Measurements from ENCODE around the gene CORO7.

CORO7 gene

DNA sequence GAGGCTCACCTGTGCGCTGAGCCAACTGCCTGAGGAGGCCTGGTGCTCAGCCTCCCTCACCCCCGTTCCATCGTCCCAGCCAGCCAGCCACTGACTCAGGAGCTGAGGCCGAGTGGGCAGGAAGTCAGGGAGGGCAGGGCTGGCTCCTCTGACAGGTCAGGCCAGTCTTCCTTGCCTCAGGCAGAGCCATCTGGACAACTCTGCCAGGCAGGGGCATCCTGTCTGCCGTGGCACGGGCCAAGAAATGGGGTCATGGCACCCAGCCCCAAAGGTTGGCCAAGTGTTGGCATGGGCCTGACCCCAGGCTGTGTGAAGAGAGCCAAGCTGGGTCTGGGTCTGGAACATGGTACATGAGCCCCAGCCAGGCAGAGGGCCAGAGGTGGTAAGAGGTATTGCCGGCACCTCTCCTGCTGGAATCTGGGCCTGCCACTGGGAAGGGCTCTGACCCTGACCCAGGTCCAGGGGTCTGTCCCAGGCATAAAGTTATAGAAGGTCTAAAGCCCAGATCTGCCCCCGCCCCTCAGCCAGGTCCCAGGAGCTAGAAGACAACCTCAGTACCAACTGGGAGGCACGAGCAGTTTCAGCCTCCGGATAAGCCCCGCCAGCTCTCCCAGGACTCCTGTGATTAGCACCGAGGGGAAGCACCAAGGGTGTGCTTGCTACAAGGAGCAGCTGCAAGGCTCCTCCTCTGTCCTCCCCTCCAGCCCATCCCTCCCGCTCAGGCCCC lies 47.2 kb downstream of the CORO7 start:
- DNase-seq, result no peak

DNA sequence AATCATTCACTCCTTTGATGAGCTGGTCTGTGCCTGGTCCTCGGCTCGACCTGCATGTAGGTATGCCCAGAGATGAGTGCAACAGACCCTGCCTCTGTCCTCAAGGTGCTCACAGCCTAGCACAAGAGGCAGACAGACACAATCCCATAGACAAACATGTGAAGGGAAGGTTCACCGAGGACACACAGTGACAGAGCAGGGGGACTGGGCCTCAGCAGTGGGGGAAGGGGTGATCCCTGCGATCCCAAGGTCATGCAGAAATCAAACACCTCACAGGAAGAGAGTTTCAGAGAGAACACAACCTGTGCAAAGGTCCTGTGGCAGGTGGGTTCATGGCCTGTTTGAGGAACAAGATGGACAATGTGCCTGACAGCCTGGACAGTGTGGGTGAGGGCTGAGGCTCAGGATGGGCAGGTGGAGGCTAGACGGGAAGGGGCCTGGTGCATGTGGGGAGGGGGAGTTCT lies 49.0 kb downstream of the CORO7 start:
- DNase-seq, result no peak

DNA sequence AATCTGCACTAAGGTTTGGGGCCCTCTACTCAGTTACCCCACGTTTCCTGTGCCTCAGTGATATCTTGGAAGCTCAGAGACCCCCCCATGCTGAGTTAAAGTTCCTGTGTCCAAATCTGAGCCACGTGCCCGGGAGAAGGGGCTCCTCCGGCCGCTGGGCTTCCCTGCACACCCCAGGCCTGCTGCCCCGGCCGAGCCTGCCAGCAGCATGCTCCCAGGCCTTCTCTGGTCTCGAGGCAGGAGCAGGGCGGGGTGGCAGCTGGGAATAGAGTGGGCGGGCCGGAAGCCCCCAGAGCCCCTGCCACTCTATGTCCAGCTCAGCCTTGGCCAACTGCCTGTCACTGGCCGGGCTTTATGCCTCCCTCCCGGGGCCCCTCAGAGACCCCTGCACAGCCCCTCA lies 50.4 kb downstream of the CORO7 start:
- no peak for DNase-seq

DNA sequence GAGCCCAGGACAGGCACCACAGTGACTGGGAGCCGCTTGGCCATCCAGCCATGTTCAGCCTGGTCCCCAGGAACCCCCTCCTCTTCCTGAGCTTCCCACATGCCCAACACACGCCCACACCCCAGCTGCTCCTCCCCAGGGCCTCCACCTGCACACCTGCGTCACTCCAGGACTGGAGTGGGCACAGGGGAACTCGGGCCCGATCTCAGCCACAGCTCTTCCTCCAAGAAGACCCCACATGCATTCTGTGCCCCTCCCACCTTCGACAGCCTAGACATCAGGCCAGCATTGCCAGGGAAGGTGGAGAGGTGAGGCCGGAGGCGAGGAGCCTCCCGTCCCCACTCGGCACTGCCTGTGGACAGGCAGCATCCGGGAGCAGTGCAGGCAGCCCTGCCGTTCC lies 50.8 kb downstream of the CORO7 start:
- DNase-seq, result no peak

DNA sequence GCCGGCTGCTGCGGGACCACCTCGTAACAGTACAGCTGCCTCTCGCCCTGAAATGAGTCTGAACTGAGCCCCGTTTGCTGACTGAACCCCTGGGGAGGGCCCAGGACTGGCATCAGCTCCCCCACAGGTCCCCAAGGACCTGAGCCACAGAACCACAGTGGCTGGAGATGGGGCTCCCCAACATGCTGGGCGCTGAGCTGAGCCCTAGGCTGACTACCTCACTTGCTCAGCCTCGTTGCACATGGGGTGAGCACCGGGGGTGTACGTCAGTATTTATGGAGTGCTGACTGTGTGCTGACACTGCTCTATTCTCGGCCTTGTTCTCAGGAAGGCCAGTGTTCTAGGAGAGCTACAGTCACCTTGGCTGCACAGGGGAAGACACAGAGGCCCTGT lies 51.4 kb downstream of the CORO7 start:
- no peak for DNase-seq

DNA sequence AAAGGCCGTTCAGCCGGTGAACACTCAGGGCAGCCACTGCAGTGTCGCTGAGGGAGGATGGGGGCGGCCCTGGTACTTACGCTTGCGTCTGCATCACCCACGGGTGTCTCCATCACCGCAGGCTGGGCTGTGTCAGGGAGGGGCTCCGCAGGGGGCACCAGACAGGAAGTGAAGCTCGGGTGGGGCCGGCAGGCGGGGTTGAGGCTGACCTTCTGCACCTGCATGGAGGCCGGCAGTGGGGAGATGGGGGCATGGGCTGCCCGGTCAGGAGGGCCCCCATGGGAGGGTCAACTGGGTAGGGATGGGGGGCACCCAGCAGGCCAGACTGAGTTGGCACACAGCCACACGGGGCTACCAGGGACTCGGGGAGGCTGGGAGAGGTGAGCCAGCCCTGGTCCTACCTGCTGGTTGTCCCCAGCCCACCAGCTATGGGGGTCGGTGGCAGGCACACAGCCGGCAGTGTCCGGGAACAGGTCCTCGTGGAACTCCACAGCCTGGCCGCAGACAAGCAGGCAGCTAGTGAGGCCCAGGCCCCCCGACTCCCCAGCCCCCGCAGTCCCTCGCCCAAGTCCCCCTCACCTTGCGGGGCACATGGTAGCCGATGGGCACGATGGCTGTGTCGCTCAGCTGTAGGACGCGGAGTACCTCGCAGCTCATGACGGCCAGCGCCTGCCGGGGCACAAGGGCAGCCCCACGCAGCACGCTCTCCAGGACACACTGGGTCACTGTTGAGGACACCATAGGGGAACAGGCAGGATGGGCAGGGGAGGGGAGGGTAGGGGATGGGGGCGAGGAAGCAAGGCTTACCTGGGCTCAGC lies 52.0 kb downstream of the CORO7 start:
- DNase-seq, result no peak

DNA sequence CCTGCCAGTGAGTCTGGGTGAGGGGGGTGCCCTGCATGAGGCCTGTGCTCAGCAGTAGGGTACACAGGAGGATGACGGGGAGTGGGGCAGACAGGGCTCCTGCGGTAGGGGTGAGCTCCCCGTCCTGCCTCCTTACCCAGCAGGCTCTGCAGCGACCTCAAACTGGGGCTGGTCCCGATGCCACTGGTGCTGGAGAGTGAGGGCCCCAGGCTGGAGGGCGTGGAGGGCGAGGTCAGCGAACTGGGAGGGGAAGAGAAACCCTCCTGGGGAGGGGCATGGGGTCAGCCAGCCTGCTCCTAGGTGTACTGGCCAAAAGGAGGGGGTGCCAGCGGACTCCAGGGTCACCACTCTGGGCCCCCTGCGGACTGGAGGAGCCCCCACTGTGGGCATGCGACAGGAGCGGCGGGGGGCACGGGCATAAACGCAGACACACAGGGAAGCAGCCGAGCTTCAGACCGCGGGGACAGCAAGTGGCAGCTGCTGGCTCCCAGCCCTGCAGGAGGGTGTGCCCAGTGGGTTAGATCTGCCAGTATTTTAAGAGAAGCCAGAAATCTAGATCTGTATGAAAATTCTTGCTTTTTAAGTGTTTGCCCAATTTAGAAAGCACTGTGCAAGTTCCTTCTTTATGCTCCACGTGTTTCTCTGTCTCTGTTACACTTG lies 53.8 kb downstream of the CORO7 start:
- no peak for DNase-seq

DNA sequence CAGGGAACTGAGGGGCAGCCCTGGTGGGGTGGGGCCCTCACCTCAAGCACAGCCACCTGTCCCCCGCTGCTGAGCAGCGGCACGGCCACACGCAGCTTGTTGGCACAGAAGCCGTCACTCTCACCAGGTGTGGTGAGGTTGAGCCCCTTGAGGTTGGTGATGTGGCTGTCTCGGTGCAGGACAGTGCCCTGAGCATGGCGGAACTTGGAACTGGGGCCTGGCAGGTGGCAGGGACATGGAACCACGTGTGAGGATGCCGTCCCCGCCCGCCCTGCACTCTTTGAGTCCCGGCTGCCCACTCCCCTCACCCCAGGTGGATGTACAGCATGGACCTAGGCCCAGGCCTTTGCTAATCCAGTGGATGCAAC lies 54.5 kb downstream of the CORO7 start:
- DNase-seq, result no peak

DNA sequence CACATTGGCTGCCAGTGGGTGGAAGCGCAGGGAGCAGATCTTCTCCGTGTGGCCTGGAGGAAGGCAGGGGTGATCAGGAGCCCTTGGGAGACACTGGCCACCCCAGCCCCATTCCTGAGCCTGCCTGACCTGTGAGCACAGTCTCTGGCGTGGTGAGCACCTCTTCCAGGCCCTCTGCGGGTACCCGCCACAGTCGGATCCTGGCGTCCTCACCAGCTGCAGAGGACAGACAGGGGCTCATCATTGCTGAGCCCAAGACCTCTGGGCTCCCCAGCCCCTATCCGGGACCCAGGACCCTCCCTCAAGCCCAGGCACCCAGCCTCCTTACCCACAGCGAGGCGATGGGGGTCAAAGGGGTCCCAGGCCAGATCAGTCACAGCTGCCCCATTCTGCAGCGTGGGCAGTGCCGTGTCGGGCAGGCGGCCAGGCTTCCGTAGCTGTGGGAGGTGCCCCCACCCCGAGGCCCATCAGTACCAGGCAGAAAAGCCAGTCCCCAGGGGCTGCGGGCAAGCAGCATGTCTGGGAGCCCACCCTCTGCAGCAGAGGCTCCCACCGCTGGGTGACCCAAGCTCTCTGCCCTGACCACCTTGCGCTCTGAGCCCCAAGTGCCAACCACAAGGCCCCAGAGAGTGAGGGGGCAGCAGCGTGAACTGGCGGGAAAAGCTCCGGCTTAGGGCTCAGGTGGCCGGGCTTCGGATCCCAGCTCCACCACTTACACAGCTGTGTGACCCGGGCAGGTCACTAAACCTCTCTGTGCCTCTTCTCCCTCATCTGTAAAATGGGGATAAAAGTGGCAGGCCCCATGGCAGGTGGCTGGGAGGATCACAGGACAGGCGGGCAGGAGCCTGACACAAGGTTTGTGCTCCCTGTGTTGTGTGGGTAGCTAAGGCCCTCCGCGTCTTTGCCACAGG lies 55.1 kb downstream of the CORO7 start:
- DNase-seq, result no peak

DNA sequence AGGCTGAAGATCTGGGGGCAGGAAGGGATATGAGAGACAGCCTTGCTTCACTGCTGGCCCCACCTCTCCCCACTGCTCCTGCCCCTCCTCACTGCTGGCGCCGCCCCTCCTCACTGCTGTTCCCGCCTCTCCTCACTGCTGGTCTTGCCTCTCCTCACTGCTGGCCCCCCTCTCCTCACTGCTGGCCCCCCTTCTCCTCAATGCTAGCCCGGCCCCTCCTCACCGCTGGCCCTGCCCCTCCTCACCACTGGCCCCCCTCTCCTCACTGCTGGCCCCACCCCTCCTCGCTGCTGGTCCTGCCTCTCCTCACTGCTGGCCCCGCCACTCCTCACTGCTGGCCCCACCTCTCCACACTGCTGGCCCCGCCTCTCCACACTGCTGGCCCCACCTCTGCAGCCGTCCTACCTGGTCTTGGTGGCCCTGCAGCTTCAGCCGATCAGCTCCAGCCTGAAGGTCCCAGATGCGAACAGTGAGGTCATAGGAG lies 55.8 kb downstream of the CORO7 start:
- peak; percentile 4 for DNase-seq

DNA sequence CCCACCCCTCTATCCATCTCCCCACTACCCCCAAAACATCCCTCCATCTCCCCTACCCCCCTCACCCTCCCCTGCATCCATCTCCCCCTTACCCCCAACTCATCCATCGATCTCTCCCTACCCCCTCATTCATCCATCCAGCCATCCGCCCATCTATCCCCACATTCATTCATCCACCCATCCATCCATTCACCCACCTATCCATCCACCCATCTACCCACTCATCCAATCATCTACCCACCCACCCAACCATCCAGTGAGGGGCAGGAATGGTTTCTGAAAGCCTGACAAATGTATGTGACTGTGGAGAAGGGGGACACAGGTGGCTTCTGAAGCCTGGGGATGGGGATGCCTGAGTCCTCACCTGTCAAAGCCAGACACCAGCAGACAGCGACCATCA lies 56.5 kb downstream of the CORO7 start:
- no peak for DNase-seq

DNA sequence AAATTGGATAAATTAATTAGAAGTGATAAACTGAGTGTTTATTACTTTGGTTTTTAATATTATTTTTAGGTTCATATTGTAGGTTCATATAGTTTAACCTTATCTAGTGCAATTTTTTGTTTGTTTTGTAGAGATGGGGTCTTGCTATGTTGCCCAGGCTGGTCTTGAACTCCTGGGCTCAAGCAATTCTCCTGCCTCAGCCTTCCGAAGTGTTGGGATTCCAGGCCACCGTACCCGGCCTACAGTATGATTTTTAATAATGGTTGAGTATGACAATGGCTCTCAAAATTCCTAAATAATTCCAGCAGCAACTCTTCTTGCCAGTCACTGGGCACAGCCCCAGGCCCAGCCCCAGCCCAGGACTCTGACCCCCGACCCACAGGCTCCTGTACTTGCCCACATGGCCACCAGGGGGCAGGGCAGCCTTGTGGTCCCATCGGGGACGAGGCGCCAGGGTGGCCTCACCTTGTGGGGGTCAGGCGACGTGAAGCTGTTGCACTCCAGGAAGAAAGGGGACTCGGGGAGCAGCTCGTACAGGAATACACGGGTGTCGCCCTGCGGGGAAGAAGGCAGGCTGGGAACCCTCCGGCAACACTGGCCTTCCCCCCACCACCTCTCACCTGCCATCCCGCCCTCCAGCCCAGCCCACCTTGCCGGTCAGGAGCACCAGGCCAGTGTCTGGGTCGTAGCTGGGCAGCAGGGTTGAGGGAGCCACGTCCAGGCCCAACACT lies 57.4 kb downstream of the CORO7 start:
- no peak for DNase-seq

DNA sequence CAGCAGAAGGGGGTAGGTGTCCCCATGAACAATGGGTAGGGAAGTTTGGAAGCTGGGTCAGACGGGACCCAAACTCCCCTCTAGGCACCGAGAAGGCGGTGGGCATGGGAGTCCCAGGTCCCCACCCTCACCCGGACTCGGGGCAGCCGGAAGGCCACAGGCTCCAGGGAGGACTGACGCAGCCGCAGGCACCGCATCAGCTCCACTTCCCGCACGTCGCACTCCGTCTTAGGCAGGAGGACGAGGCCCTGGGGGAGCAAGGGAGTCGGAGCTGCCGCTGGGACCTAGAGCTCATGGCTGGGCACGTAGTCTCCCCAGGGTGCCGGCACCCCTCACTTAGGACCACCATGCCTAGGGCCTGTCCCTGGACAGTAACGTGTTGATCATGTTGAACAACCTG lies 58.2 kb downstream of the CORO7 start:
- DNase-seq, result no peak

DNA sequence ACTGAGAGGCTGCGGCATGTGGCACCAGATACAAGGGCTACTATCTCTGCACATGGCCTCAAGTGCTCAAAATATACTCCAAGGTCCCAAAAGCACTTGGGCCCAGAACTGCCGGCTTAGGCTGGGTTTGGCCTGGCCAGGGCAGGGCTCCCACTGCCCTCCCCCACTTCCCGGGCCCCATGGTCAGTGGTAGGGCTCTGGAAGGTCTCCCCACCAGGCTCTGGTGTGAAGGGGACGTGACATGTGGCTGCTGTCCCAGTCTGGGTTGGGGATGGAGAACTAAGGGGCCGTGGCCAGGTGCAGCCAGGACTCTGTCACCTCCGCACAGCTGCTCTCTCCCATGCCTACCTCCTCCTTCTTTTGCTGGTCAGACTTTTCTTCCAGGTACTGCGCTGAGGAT lies 59.6 kb downstream of the CORO7 start:
- DNase-seq, result no peak

DNA sequence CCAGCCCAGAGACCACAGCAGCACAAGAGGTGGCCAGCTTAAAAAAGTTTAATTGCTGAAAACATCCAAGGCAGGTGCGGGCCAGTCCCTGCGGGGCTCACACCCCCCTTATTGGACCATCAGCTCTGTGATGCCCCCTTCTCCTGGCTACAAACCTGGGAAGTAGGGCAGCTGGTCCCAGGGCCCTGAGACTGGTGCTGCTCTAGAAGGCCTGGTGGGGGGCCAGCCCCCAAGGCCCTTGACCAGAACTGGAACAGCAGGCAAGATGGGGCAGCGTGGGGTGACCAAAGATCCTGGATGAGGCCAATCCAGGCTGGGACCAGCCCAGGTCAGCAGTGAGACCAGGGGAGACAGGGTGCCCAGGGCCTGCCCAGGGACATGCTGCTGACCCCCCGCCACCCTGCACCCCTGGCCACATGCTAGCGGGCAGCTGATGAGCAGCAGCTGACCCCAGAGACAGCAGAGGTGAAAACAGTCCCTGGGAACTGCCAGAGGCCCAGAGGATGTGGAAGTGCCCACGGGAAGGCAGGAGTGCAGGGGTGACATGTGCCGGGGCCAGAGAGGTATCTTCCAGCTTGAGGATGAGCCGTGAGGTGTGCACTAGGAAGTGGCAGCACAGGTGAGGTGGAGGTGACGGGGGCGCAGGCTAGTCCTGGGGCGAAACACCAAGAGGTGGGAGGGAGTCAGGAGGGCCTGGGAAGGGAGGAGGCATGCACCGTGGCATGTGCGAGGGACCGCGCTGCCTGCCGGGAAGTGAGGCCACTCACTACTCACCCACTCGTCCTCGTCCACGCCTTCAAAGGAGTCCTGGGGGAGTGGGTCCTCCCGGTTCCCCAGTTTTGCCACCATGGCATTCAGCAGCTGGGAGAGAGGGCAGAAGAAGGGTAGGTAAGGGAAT lies 61.6 kb downstream of the CORO7 start:
- no peak for DNase-seq

DNA sequence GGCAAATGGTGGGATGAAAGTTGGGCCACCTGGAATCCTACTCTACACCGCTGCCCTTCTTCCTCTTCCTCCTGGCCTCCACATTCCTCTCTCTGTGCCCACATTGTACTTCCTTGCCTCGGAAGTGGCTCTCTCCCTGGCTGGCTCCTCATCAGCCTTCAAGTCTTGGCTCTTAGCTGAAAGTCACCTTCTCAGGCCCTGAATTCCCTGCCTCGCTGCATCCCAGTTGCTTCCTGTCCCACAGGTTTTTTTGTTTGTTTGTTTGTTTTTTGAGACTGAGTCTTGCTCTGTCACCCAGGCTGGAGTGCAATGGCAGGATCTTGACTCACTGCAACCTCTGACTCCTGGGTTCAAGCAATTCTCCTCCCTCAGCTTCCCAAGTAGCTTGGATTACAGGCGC lies 62.7 kb downstream of the CORO7 start:
- no peak for DNase-seq

DNA sequence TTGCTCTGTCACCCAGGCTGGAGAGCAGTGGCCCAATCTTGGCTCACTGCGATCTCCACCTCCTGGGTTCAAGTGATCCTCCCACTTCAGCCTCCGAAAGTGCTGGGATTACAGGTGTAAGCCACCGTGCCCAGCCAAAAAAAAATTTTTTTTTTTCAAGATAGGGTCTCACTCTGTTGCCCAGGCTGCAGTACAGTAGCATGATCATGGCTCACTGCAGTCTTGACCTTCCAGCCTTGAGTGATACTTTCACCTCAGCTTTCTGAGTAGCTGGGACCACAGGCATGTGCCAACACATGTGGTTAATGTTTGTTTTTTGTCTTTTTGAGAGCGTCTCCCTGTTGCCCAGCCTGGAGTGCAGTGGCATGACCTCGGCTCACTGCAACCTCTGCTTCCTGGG lies 63.6 kb downstream of the CORO7 start:
- no peak for DNase-seq

DNA sequence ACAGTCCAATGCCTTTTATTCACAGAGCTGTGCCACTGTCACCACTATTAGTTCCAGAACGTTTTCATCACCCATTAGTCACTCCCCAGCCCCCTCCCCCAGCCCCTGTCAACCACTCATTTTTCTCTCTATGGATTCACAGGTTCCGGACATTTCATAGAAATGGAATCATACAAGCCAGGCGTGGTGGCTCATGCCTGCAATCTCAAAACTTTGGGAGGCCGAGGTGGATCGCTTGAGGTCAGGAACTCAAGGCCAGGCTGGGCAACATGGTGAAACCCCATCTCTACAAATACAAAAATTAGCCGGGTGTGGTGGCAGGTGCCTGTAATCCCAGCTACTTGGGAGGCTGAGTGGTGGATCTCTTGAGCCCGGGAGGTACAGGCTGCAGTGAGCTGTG lies 64.5 kb downstream of the CORO7 start:
- DNase-seq, result no peak

DNA sequence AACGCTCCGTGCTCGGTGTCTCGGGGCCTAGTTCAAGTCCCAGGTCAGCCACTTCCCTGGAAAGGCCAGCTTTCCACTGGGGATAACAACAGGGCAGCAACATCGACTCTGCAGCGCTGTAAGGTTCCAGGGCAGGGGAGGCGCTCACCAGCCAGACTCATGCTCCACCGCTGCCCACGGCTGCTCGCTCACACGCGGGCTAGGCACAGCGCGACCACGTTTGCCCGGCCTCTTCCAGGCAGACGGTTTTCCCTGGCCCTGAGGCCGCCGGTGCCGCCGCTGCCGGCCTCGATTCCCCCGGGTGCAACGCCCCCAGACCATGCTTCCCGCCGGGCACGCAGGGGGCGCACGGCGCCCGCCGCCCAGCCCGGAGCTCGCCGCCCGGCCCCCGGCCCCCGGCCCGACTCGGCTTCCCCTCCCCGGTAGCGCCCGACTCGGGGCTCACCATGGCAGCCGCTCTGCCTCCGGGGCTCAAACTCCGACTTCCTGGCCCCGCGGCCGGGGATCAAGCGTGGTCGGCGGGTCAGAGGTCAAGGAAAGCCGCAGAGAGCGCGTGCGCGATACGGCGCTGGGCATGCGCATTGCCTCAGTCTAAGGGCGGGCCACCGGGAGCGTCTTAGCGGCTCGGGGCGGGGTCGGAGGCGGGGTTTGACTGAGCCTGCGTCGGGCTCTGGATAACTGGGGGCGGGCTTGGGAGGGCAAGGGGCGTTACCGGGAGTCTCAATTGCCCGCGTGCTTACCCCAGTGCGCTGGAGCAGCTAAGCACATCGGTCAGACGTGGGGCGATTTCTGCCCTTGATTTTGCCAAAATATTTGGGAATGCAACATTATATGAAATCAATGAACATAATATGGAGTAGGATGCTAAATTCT lies 65.4 kb downstream of the CORO7 start, which contains the start of gene PAM16:
TSS of gene PAM16 (minus strand) at position 535 of the 873 bp plus-strand sequence. CDS start at position 448, 87 bp downstream.
- peak; percentile 92 for DNase-seq

DNA sequence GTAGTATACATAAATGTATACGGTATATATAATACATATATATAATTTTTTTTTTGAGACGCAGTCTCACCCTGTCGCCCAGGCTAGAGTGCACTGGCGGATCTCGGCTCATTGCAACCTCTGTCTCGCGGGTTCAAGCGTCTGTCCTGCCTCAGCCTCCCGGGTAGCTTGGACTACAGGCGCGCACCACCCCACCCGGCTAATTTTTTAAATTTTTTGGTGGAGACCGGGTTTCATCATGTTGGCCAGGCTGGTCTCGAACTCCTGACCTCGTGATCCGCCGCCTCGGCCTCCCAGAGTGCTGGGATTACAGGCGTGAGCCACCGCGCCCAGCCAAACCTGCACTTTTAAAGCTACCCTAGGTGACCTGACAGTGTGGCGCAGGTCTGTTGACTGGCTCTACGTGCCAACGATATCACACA lies 66.0 kb downstream of the CORO7 start:
- no peak for DNase-seq
